NCI-H526 (cell line): ENCODE data around the gene FAM120B.
A peak's percentile ranks its signal among the peaks of the same experiment; 100 is the strongest.

Source experiments
- DNase-seq, 2 experiments: peaks; one replicate each; lab custom pipeline; 2025; lab: John Stamatoyannopoulos, UW

Gene FAM120B

DNA sequence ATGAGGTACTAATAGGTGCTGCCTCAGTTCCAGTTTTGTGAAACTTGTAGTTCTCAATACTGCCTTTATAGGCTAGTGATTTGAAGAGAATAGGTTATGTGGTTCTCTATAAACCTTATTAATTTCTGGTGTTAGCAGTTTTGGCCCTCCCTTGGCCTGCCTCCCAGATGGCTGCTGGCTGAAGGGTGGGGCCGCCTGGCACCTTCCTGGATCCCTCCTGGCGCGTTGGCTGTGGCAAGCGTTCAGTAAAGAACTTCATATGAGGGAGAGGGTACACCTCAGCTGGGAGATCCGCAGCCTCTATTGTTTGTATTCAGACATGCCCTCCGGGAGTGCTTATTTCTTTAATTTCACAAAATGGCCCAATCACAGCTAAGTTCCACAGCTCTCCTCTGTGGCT lies 51.9 kb downstream of the FAM120B start:
- no peak for DNase-seq

DNA sequence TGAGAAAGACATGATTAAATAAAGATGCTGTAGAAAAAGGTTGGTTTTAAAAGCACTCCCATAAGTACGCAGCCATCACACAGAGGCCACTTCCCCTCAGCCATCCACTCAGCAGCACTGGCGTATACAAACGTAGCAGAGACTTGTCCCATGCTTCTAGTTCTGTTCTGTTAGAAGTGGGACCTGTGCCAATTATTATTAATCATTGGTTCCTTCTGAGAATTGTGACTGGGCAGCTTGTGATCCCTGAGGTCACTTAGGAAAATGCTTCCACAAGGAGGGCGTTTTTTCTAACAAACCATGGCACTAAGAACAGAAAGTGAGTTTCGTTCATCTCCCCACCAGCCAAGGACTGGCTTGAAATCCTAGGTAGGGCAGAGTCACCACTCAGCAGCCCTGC lies 53.9 kb downstream of the FAM120B start:
- DNase-seq = no peak

DNA sequence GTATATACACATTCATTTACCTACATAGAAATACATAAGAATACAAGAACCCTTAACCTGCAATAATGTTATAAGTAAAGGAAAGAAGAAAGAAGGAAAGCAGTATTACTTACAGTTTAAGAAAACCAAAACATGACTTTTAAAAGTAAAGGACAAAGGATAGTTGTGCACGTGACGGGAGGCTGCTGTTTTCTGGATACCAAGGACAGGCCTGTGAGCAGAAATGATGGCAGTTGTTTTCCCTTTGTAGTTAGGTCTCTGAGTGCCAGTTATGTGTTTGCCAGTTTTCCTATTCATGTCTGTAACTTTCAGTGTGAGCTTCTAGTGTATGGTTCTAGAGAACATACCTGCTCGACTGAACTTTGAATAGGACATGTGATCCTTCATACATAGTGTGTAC lies 54.8 kb downstream of the FAM120B start:
- no peak for DNase-seq

GRCh38 chr6:170362121-170362520 lies 55.6 kb downstream of the FAM120B start:
- no peak for DNase-seq

DNA sequence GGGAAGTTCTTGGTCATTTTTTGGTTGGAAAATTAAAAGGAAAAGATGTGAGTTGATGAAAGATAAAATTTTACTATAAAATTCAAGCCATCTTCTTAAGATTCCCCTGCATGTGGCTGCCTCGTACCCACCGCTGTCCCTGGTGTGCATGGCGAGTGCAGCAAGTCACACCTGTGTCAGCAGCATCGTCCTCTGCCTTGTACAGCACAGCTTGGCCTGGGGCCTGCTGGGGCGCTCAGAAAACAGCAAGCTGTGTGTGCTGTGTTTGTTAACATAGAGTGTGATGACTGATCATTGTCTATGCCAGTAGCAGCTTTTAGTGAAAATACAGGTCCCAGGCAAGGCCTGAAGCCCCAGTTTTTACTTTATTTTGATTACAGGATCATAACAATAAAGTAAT lies 56.7 kb downstream of the FAM120B start:
- DNase-seq = no peak

DNA sequence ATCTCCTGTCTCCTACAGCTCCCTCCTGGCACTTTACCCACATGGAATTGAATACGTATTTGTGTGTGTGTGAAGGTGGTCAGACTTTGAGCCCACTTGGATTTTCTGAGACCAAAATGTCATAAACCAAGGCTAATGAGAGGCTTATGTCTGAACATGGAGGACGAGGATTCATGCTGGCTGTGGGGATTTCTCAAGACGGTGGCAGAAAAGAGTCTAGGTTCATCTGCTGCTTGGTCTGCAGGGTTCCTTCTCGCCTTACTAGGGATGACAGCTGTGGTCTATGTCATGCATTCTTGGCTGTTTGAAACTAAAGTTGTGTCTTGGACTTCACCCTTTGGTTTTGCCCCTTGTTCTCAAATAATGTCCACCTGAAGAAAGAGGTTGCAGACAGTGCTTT lies 58.6 kb downstream of the FAM120B start:
- DNase-seq = no peak

DNA sequence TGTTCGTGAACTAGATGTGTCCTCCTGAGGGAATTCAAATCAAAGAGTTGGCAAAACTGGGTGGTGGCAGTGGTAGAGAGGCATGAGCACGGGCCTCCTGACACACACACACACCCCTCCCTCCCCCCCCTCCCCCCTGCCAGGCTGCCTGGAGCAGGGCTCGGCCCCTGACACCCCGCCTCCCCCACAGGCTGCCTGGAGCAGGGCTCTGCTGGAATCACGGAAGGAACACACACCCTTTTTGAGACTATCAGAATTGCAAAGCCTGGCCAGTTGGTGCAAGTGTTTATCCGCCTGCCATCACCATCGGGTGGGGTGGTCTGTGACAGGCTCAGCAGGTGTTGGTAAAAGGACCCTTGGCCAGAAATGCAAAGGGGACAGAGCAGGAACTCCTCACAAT lies 59.0 kb downstream of the FAM120B start:
- no peak for DNase-seq

- no peak for DNase-seq
Observed at GRCh38 chr6:170366248-170366960, 59.8 kb downstream of the FAM120B start.

DNA sequence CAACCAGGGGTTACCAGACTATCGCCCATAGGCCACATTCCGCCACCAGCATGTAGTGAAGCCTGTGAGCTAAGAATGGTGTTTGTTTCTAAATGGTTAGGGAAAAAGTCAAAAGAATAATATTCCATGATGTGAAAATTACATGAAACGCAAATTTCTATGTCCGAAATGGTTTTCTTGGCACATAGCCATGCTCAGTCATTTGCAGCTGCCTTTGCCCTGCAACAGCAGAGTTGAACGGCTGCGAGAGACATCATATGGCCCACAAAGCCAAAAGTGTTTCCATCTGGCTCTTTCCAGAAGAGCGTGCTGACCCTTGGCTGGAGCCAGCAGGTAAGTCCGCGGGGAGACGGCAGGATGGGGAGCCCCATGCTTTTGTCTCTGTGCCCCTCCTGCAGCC lies 60.7 kb downstream of the FAM120B start:
- no peak for DNase-seq

DNA sequence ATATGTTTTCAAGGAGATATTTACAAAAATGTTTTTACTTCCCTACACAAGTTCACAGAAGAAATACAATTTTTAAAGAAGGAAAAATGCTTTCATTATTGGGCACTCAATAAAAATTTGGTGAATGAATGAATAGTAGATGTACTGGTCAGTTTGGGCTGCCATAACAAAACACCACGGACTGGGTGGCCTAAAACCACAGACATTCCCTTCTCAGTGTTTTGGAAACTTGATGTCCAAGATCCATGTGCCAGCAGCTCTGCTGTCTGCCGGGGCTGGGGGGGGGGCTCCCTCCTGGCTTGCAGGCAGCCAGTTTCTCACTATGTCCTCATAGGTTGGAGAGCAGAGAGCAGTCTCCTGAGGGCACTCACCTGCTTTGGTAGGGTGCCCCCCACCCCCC lies 62.0 kb downstream of the FAM120B start:
- DNase-seq = no peak

DNA sequence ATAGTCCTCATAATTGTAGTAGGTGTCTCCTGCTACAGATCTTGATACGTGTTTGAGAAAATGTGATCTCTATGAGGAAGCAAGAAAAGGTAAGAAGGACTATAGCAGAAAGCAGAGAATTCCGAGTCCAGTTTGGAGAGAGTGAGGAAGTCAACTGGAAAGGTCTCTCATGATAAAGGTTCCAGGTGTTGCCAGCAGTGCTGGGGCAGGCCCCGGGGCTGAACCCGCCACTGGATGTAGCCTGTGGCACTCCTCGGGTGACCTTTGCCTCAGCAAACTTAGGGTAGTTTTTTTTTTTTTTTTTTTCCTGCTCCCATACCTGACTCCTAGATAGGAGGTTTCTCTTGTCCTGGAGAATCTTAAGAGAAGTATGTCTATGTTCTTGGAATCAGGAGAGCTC lies 62.8 kb downstream of the FAM120B start:
- DNase-seq = no peak

- DNase-seq = peak in 1 of 2 experiments; percentile 12
Observed at GRCh38 chr6:170370416-170370815, 63.9 kb downstream of the FAM120B start.

- DNase-seq = no peak
Observed at GRCh38 chr6:170371080-170371479, 64.5 kb downstream of the FAM120B start.

- DNase-seq = peak; percentile 72 to 88
Observed at GRCh38 chr6:170371588-170371987, 65.0 kb downstream of the FAM120B start.

DNA sequence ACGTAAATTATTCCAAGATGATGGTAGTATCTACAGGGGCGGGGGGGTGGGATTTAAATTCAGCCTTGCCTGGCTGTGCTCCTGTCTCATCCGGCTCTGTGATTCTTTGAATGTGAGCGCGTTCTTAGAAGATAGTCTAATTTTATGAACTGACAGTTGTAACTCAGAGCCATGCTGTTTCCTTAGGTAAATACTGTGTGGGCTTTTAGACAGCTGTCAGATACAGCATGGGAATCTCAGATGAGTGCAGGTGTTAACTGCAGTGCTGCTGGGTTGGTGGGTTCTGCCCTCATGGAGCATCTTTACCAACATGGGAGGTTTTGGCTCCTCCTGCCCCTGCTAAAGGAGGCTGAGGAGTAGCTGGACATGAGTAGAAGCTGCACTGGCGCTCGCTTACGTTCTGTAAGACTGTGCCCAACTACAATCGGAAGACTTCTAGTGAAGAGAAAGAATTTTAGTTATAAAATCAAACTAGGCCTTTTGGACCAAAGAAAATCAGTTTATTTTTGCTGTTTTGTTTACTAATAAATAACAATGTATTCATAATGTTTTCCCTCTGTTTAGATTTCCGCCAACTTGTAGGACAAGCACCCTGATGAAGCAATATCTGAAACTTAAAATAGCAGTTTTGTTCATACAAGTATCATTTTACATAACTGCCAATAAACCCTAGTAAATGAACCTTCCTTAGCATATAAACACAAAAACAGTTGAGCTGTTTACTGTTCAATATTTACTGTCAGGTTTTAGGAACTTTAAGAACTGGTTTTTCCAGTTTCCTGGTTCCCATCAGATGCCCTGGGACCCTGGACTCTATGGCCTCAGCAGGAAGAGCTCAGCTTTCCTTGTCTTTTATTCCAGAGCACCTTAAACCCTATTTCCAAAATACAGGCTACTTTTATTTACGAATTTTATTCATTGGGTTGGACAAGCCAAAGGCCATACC lies 66.1 kb downstream of the FAM120B start:
- peak; percentile 82 to 87 for DNase-seq

DNA sequence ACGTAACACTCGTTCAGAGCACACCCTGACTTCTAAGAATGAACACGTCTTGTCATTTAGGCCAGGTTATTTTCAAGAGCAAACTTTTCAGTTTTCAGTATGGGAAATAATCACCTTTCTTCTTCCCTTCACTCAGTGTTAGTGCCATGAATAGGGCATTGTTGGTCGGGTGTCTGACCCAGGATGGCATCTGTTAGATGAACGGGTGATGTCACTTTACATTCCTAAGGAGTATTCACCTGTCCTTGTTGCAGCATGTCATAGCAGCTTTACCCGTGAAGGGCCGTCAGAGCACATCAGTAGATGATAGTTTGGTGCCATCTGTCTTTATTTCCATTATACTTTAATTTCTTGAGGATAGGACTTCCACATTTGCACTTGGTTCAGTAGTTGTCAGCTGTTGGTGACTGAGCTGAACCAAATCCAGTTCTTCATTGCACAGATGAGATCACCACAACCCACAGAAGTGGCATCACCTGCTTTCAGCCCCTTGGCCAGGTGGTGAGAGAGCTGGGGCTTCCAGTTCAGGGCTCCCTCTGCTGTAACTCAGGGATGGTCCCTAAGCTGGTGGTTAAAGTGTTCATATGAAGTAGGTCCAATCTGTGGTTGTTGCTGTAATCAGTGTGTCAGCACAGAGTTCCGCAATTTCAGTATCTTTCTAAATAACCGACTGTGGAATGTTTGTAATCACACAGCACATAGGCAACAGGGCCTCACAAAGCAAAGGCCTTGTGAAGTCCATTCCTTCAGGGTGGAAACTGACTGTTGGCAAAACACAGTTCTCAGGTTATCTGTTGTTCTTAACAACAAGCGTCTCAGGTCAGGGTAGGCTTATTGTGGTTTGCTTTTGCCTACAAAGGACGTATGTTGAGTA lies 68.2 kb downstream of the FAM120B start:
- DNase-seq = peak in 1 of 2 experiments; percentile 44

DNA sequence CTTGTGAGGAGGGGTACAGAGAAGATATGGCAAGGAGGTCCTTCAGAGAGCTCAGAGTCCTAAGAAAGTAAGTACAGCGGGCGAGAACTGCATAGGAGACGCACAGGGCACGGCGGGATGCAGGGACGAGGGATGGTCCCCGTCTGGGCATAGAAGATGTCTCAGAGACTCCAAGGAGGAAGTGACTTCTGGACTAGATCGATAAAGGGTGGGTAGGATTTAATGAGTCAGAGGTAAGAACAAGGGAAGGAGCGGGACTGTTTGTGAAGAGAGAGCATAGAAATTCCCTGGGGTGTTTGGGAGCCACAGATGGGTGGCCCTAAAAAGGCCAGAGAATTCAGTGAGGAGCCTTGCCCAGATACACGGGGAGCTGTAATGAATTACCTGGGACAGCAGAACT lies 69.1 kb downstream of the FAM120B start:
- DNase-seq = no peak

GRCh38 chr6:170376386-170377043 lies 70.0 kb downstream of the FAM120B start:
- DNase-seq = no peak

- DNase-seq = no peak
Observed at GRCh38 chr6:170378502-170378901, 71.9 kb downstream of the FAM120B start.

DNA sequence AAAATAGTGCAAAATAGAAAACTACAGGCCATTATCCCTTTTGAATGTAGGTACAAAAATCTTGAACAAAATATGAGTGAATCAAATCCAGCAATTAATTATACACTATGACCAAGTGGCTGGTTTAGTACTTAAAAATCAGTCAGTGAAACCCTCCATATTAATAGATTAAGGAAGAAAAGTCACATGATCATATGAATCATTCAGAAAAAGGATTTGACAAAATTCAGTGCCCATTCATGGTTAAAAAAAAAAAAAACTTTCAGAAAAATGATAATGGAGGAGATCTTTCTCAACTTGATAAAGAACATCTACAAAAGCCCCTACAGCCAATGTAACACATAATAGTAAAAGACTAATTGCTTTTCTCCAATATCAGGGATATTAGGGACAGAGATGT lies 75.0 kb downstream of the FAM120B start:
- DNase-seq = no peak

DNA sequence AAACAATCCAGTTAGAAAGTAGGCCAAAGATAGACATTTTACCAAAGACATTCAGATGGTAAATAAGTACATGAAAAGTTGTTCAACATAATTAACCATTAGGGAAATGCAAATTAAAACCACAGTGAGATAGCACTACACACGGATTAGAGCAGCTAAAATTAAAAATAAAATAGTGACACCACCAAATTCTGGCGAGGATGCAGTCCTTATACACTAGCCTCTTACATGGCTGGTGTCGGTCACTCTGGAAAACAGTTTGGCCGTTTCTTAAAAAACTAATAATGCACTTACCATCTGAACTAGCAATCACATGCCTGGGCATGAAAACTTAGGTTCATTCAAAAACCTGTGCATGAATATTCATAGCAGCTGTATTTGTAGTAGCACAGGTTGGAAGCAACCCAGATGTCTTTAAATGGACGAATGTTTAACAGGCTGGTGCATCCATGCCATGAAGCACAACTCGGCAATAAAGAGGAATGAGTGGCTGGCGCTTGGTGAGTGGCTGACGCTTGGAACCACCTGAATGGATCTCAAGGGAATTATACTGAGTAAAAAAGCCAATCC lies 77.0 kb downstream of the FAM120B start:
- no peak for DNase-seq
